ENCODE results near the gene VKORC1L1. TPM values are rescaled to one million over a fixed set of nuclear protein-coding genes. Genes with fewer than 3 reads are reported as not detected.
A peak's percentile ranks its signal among the peaks of the same experiment; 100 is the strongest.

Gene VKORC1L1
- total and polyA plus RNA-seq, 9 of the 15 experiments (the other 6 are each of a cell fraction or from before 2014, with no cell fraction given): 6.8 to 36.5 (median 19.3) TPM

DNA sequence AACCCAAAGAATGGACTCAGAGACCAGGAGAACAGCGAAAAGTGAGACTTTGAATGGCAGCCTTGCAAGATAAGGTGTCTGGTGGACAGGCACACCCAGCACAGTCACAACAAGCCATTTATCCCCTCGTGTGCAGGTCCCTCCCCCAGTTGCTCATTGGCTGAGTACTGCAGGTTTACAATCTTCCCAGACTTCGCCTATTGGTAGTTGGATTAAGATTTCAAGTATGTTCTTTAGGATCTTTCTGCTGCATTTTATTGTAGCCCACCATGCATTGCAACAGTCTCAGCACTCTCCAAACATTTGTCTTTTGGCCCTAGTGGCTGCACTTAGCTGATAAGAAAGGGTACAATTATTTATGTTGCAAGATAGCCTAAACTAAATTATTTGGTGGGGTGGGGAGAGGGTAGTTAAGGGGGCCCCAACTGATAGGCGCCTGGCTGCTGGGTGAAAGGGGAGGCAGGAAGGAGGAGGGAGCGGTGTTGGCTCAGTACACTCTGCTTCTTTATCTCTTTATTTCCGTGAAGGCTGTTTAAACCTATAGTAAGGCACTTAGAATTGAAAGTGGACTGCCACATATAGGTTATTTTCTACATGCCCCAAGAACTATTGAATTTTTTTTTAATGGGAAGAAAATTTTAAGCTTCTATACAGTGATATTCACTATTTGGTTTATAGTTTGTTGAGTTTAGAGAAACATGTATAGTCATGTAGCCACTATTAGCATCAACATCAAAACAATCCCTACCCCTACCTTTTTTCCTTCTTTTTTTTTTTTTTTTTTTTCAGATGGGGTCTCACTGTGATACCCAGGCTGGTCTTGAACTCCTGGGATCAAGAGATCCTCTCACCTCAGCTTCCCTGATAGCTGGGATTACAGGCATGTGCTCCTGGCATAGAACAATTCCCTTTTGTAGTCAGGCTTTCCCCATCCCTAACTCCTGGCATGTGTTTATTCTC is 54.9 kb downstream of the VKORC1L1 start (continued):
- TF ChIP-seq, protein P1, sequence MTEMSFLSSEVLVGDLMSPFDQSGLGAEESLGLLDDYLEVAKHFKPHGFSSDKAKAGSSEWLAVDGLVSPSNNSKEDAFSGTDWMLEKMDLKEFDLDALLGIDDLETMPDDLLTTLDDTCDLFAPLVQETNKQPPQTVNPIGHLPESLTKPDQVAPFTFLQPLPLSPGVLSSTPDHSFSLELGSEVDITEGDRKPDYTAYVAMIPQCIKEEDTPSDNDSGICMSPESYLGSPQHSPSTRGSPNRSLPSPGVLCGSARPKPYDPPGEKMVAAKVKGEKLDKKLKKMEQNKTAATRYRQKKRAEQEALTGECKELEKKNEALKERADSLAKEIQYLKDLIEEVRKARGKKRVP (CRISPR knock-in tag; IDR thresholded peaks at IDR 0.05): no peak
- TF ChIP-seq BRD9 (IDR thresholded peaks at IDR 0.05; ENCODE audit: low read depth, partially characterized antibody) (no peak), HDAC3 (IDR thresholded peaks at IDR 0.05; ENCODE audit: borderline replicate concordance, partially characterized antibody) (peak; percentile 70), CBX2 (IDR thresholded peaks at IDR 0.05; ENCODE audit: insufficient read depth, low read length, poor library complexity, severe bottlenecking) (no peak), KLF16 (IDR thresholded peaks at IDR 0.05) (peak; percentile 50; the same call in 1 of the 2 replicates), IFI16 (CRISPR knock-in tag; IDR thresholded peaks at IDR 0.05) (no peak), NR4A1 (CRISPR knock-in tag; IDR thresholded peaks at IDR 0.05) (peak; percentile 37; the same call in 1 of the 2 replicates), NR4A1 (tag; IDR thresholded peaks at IDR 0.05) (no peak), TBL1XR1 (IDR thresholded peaks at IDR 0.05; ENCODE audit: low read length in 2 of 2) (peak in 1 of 2 experiments; percentile 81; a peak in 2 of 4 replicates), ZNF175 (CRISPR knock-in tag; IDR thresholded peaks at IDR 0.05; ENCODE audit: low read depth) (no peak), BACH1 (tag; IDR thresholded peaks at IDR 0.05) (no peak), E2F3 (CRISPR knock-in tag; IDR thresholded peaks at IDR 0.05) (no peak), ZC3H11A (IDR thresholded peaks at IDR 0.05; ENCODE audit: low read depth, low read length) (no peak), ZNF217 (CRISPR knock-in tag; IDR thresholded peaks at IDR 0.05) (no peak), RAD51 (IDR thresholded peaks at IDR 0.05; ENCODE audit: borderline replicate concordance, low read depth) (peak; percentile 12; the same call in 1 of the 2 replicates), TEAD2 (tag; IDR thresholded peaks at IDR 0.05) (no peak), ZNF146 (CRISPR knock-in tag; IDR thresholded peaks at IDR 0.05; ENCODE audit: unreplicated experiment) (no peak), GTF2E2 (tag; IDR thresholded peaks at IDR 0.05) (0 out of 2 replicates have a peak, but pooled peaks have one; percentile 41), NFYB (IDR thresholded peaks at IDR 0.05; ENCODE audit: extremely low read depth, insufficient read length) (peak; percentile 99), KLF6 (CRISPR knock-in tag; IDR thresholded peaks at IDR 0.05; ENCODE audit: borderline replicate concordance) (no peak), TCF7L2 (IDR thresholded peaks at IDR 0.05; ENCODE audit: low read depth, low read length) (no peak)
- TF ChIP-seq, protein P2, sequence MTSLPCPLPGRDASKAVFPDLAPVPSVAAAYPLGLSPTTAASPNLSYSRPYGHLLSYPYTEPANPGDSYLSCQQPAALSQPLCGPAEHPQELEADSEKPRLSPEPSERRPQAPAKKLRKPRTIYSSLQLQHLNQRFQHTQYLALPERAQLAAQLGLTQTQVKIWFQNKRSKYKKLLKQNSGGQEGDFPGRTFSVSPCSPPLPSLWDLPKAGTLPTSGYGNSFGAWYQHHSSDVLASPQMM (CRISPR knock-in tag; IDR thresholded peaks at IDR 0.05): no peak
- TF ChIP-seq, protein P3, sequence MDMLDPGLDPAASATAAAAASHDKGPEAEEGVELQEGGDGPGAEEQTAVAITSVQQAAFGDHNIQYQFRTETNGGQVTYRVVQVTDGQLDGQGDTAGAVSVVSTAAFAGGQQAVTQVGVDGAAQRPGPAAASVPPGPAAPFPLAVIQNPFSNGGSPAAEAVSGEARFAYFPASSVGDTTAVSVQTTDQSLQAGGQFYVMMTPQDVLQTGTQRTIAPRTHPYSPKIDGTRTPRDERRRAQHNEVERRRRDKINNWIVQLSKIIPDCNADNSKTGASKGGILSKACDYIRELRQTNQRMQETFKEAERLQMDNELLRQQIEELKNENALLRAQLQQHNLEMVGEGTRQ (CRISPR knock-in tag; IDR thresholded peaks at IDR 0.05): no peak
- TF ChIP-seq, protein P4, sequence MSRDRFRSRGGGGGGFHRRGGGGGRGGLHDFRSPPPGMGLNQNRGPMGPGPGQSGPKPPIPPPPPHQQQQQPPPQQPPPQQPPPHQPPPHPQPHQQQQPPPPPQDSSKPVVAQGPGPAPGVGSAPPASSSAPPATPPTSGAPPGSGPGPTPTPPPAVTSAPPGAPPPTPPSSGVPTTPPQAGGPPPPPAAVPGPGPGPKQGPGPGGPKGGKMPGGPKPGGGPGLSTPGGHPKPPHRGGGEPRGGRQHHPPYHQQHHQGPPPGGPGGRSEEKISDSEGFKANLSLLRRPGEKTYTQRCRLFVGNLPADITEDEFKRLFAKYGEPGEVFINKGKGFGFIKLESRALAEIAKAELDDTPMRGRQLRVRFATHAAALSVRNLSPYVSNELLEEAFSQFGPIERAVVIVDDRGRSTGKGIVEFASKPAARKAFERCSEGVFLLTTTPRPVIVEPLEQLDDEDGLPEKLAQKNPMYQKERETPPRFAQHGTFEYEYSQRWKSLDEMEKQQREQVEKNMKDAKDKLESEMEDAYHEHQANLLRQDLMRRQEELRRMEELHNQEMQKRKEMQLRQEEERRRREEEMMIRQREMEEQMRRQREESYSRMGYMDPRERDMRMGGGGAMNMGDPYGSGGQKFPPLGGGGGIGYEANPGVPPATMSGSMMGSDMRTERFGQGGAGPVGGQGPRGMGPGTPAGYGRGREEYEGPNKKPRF (IDR thresholded peaks at IDR 0.05; ENCODE audit: low read depth, low read length): no peak
